MCF 10A (cell line): Measurements from ENCODE around the gene REM1. TPM values are rescaled to one million over a fixed set of nuclear protein-coding genes. Genes with fewer than 3 reads are reported as not detected.

Source experiments
- BruUV-seq: library from RNA; stranded (reverse); fragments of 400-500 nt; replicated peaks from 2 replicates; lab custom pipeline; 2021; lab: Mats Ljungman, UMichigan
- CTCF ChIA-PET: fragments of 300-600 bp; sonication (Branson Sonifier 250); formaldehyde crosslinking; extraction: SDS; loops from one replicate; lab custom pipeline; 2021; ENCODE audit warnings: antibody characterized with exemption, inconsistent platforms; lab: Yijun Ruan, JAX
- POLR2A ChIA-PET: fragments of 300-600, 350-650 bp; sonication (Branson Sonifier 250); formaldehyde crosslinking; extraction: SDS; loops from one replicate; lab custom pipeline; 2020; ENCODE audit warnings: antibody characterized with exemption, inconsistent platforms; lab: Yijun Ruan, JAX
- DNase-seq: peaks from one replicate; pipeline ENCODE4 v3.0.0-alpha.2; 2018; ENCODE audit not compliant: unreplicated experiment
- H3K27ac Mint-ChIP-seq: one replicate; pipeline ENCODE4 v1.8.0; 2022; ENCODE audit warnings: mild to moderate bottlenecking, low read depth, mixed read lengths; ENCODE audit not compliant: unreplicated experiment
- H3K27me3 Mint-ChIP-seq: one replicate; pipeline ENCODE4 v1.8.0; 2022; ENCODE audit warnings: mixed read lengths; ENCODE audit not compliant: insufficient read depth, unreplicated experiment
- H3K36me3 Mint-ChIP-seq: one replicate; pipeline ENCODE4 v1.8.0; 2022; ENCODE audit warnings: mild to moderate bottlenecking, moderate library complexity, mixed read lengths; ENCODE audit not compliant: insufficient read depth, unreplicated experiment
- H3K4me1 Mint-ChIP-seq: one replicate; pipeline ENCODE4 v1.8.0; 2022; ENCODE audit warnings: mixed read lengths; ENCODE audit not compliant: insufficient read depth, unreplicated experiment
- H3K4me3 Mint-ChIP-seq: one replicate; pipeline ENCODE4 v1.8.0; 2022; ENCODE audit warnings: mild to moderate bottlenecking, moderate library complexity, mixed read lengths; ENCODE audit not compliant: unreplicated experiment
- H3K9me3 Mint-ChIP-seq: one replicate; pipeline ENCODE4 v1.8.0; 2022; ENCODE audit warnings: mixed read lengths; ENCODE audit not compliant: unreplicated experiment
- CTCF ChIP-seq: fragments of 200-600 bp; IDR thresholded peaks from one replicate; pipeline ENCODE4 v1.8.0; 2022; ENCODE audit warnings: antibody characterized with exemption, mild to moderate bottlenecking; ENCODE audit not compliant: unreplicated experiment
- intact Hi-C: fragments of 100-400 bp; cut with micrococcal nuclease; formaldehyde crosslinking; loops from 2 replicates; pipeline ENCODE4 v1.14.1; 2022
- total RNA-seq: library from RNA; stranded (reverse); gene quantifications from 2 replicates; pipeline ENCODE4 v1.2.3, GENCODE V29; 2022

The REM1 gene
- total RNA-seq, 1 experiment from 2014 or later, result not detected

GRCh38 chr20:31475472-31476293 is 595 bp downstream of the REM1 start:
- Mint-ChIP-seq H3K4me3 (no peak overlapping the region), H3K27ac (no peak overlapping the region), H3K36me3 (no peaks in the 10 kb centered on the region), H3K27me3 (no peaks in the 10 kb centered on the region), H3K9me3 (no peaks in the 10 kb centered on the region), H3K4me1 (peaks cover 15% of the 10 kb centered on the region)
- no TSS peak for BruUV-seq
- POLR2A ChIA-PET, result no interaction called here
- TF ChIP-seq CTCF, result no peak
- no peak for DNase-seq
- intact Hi-C loops, result no loop called here
- CTCF ChIA-PET, result interaction anchor here (0.9 to 6.4 kb wide), 4 partner anchors 16 to 1939 kb away, joined by 3 to 54 read pairs (median 18); no protein-coding TSS in a partner anchor

- Mint-ChIP-seq H3K36me3 (no peaks in the 10 kb centered on the region), H3K27ac (no peak overlapping the region), H3K4me1 (peaks cover 15% of the 10 kb centered on the region), H3K9me3 (no peaks in the 10 kb centered on the region), H3K4me3 (no peak overlapping the region), H3K27me3 (no peaks in the 10 kb centered on the region)
- no TSS peak for BruUV-seq
- intact Hi-C loops, result no loop called here
- no peak for TF ChIP-seq CTCF
- POLR2A ChIA-PET, result no interaction called here
- CTCF ChIA-PET, result interaction anchor here (0.9 to 6.4 kb wide), 4 partner anchors 16 to 1940 kb away, joined by 3 to 54 read pairs (median 18); no protein-coding TSS in a partner anchor
- DNase-seq, result no peak
Measured at GRCh38 chr20:31476294-31476585, 1.2 kb downstream of the REM1 start.

GRCh38 chr20:31476643-31477215 is 1.6 kb downstream of the REM1 start:
- peaks cover 15% of the 10 kb centered on the region for H3K4me1 Mint-ChIP-seq
- intact Hi-C loops, result no loop called here
- no peaks in the 10 kb centered on the region for H3K27me3 Mint-ChIP-seq
- no peak overlapping the region for H3K4me3 Mint-ChIP-seq
- BruUV-seq, result no TSS peak
- no peaks in the 10 kb centered on the region for H3K9me3 Mint-ChIP-seq
- CTCF ChIA-PET, result interaction anchor here (0.7 to 6.4 kb wide), 5 partner anchors 17 to 1940 kb away, joined by 3 to 54 read pairs (median 3); no protein-coding TSS in a partner anchor
- POLR2A ChIA-PET, result no interaction called here
- H3K36me3 Mint-ChIP-seq, result no peaks in the 10 kb centered on the region
- DNase-seq, result no peak
- no peak overlapping the region for H3K27ac Mint-ChIP-seq
- no peak for TF ChIP-seq CTCF

DNA sequence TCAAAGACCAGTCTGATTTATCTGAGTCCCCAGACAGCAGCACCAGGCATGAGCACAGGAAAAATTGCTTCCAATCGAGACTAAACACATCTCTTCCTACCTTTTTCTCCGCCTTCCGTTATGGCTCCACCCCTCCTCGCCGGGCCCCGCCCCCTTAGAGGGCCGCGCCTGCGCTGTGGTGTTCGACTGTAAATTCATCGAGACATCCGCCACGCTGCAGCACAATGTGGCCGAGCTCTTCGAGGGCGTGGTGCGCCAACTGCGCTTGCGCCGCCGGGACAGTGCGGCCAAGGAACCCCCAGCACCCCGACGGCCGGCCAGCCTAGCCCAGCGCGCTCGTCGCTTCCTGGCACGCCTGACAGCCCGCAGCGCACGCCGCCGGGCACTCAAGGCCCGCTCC is 8.9 kb downstream of the REM1 start:
- ChIA-PET POLR2A (no interaction called here), CTCF (interaction anchor here (0.6 to 18.2 kb wide), 3 partner anchors 11 to 23 kb away, joined by 3 to 225 read pairs (median 3); no protein-coding TSS in a partner anchor)
- H3K27me3 Mint-ChIP-seq, result no peaks in the 10 kb centered on the region
- DNase-seq, result no peak
- H3K36me3 Mint-ChIP-seq, result no peaks in the 10 kb centered on the region
- TF ChIP-seq CTCF, result no peak
- H3K4me3 Mint-ChIP-seq, result no peak overlapping the region
- no peaks in the 10 kb centered on the region for H3K9me3 Mint-ChIP-seq
- no peaks in the 10 kb centered on the region for H3K4me1 Mint-ChIP-seq
- intact Hi-C loops, result no loop called here
- no peak overlapping the region for H3K27ac Mint-ChIP-seq
- BruUV-seq, result no TSS peak
